Stimulated activated CD4-positive, alpha-beta T cell treated with anti-CD3 and anti-CD28 coated beads, Interleukin-15, amount 100 ng/mL, for 48 hours (primary cell): Measurements from ENCODE around the gene BET1.

Experiments used
- DNase-seq, 2 donors: peaks; one replicate each; pipeline ENCODE4 v3.0.0-alpha.2; 2020; ENCODE audit warnings: low read depth in 2 of 2

The BET1 gene

DNA sequence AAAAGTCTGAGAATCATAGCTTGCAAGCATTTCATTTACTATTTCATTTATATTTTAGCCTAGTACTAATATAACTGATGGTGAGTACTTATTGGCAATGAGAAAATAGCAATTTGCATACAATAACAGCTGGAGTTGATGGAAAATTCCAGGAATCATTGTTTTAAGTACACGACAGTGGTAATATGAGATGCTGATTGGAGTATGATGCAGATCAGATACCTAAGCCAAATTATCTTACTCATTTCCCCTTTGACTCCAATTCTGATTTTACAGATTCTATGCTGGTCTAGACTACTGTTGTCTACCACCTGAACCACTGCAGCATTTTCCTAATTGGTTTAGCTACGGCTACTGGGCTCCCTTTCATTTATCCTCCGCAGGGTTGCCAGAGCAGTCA is 45.9 kb downstream of the BET1 start:
- DNase-seq: no peak

GRCh38 chr7:93957767-93958166 is 46.4 kb downstream of the BET1 start:
- no peak for DNase-seq

- no peak for DNase-seq
Observed at GRCh38 chr7:93955304-93955703, 48.9 kb downstream of the BET1 start.

- no peak for DNase-seq
Observed at GRCh38 chr7:93949423-93949822, 54.7 kb downstream of the BET1 start.

DNA sequence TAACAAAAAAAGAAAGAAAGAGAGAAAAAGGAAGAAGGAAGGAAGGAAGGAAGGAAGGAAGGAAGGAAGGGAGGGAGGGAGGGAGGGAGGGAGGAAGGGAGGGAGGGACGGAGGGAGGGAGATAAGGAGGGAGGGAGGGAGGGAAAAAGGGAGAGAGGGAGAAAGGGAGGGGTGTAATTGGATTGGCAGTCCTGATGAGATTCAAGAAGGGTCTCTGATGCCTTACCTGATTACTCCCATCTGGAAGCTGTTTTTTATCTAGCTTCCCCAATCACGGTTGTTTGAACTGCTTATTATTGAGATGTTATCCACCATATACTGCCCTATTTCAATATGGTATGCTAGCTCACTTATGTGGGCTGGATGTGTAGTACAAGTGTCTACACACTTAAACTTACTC is 55.3 kb downstream of the BET1 start:
- no peak for DNase-seq

GRCh38 chr7:93948106-93948505 is 56.0 kb downstream of the BET1 start:
- no peak for DNase-seq

GRCh38 chr7:93945756-93946535 is 58.2 kb downstream of the BET1 start:
- DNase-seq: no peak

DNA sequence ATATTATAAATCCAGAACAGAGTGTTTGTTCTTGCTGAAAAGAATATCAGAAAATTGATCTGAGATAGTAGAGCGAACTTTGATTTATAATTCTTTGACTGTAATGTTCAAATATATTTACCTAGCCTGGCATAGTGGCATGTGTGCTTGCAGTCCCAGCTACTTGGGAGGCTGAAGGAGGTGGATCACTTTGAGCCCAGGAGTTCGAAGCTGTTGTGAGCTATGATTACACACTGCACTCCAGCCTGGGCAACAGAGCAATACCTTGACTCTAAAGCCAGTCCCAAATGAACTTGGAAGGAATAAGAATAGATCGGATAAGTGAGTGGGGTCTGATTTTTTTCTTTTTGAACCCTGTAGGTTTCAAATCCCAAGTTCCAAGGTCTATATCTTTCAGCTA is 59.1 kb downstream of the BET1 start:
- no peak for DNase-seq

DNA sequence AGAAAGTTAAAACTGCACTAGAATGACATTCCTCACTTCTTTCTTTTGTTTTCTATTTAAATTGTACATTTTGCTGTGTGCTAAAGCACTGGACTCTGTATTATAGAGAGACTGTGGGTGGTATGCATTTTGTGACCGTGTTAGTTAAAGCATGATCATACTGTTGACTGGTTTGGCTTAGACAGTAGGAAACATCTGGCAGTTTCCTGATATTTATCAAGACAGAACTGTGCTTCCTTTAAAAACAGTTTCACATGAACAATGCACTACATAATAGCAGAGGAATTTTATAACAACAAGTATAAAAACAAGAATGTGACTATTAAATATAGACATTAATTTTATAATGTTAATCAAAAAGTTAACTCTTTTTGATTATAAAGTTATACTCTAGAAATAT is 59.5 kb downstream of the BET1 start:
- DNase-seq: no peak

- no peak for DNase-seq
Observed at GRCh38 chr7:93943816-93944540, 60.2 kb downstream of the BET1 start.
